ENCODE results near the gene TOLLIP.
"Not testable (repeated sequence)": the region's sequence is repeated elsewhere in the genome, so short reads cannot be mapped to it uniquely, and the experiment has no call there.

Gene TOLLIP

GRCh38 chr11:1281974-1282365, 27.5 kb downstream of the TOLLIP start:
- DNase-seq (ENCODE audit: low read depth), result no peak

- no peak for DNase-seq (ENCODE audit: low read depth)
These were observed 28.0 kb downstream of the TOLLIP start for GRCh38 chr11:1281326-1281973.

- DNase-seq (ENCODE audit: low read depth), result no peak
These were observed 29.1 kb downstream of the TOLLIP start for GRCh38 chr11:1280116-1281035.

- no peak for DNase-seq (ENCODE audit: low read depth)
These were observed 29.8 kb downstream of the TOLLIP start for GRCh38 chr11:1279674-1280055.

GRCh38 chr11:1278766-1279673, 30.4 kb downstream of the TOLLIP start:
- no peak for DNase-seq (ENCODE audit: low read depth)

- no peak for DNase-seq (ENCODE audit: low read depth)
These were observed 31.4 kb downstream of the TOLLIP start for GRCh38 chr11:1277936-1278512.

GRCh38 chr11:1276866-1277615, 32.4 kb downstream of the TOLLIP start:
- DNase-seq (ENCODE audit: low read depth), result no peak

GRCh38 chr11:1276041-1276790, 33.2 kb downstream of the TOLLIP start:
- no peak for DNase-seq (ENCODE audit: low read depth)

- no peak for DNase-seq (ENCODE audit: low read depth)
These were observed 34.4 kb downstream of the TOLLIP start for GRCh38 chr11:1275021-1275420.

GRCh38 chr11:1274501-1274900, 34.9 kb downstream of the TOLLIP start:
- no peak for DNase-seq (ENCODE audit: low read depth)

- DNase-seq (ENCODE audit: low read depth), result no peak
These were observed 36.9 kb downstream of the TOLLIP start for GRCh38 chr11:1272531-1272930.

- no peak for DNase-seq (ENCODE audit: low read depth)
These were observed 37.5 kb downstream of the TOLLIP start for GRCh38 chr11:1271927-1272326.

GRCh38 chr11:1271406-1271805, 38.0 kb downstream of the TOLLIP start:
- DNase-seq (ENCODE audit: low read depth), result no peak

- no peak for DNase-seq (ENCODE audit: low read depth)
These were observed 38.4 kb downstream of the TOLLIP start for GRCh38 chr11:1271002-1271401.

GRCh38 chr11:1270476-1270875, 39.0 kb downstream of the TOLLIP start:
- no peak for DNase-seq (ENCODE audit: low read depth)

- DNase-seq (ENCODE audit: low read depth), result no peak
These were observed 39.5 kb downstream of the TOLLIP start for GRCh38 chr11:1269957-1270356.

GRCh38 chr11:1267441-1268100, 41.9 kb downstream of the TOLLIP start:
- DNase-seq (ENCODE audit: low read depth), result no peak

- DNase-seq (ENCODE audit: low read depth), result not testable (repeated sequence)
These were observed 42.5 kb downstream of the TOLLIP start for GRCh38 chr11:1266976-1267375.

GRCh38 chr11:1265480-1265879, 44.0 kb downstream of the TOLLIP start:
- DNase-seq (ENCODE audit: low read depth), result not testable (repeated sequence)

- DNase-seq (ENCODE audit: low read depth), result not testable (repeated sequence)
These were observed 45.0 kb downstream of the TOLLIP start for GRCh38 chr11:1264444-1264843.
